Testis (tissue), 3 donors: Measurements from ENCODE around the gene VAV2. TPM values are rescaled to one million over a fixed set of nuclear protein-coding genes. Genes with fewer than 3 reads are reported as not detected.

Experiments used
- DNase-seq: peaks from one replicate; pipeline ENCODE4 v3.0.0-alpha.2; 2019
- H3K27ac ChIP-seq, 2 donors: fragments of 200-600 bp; sonication (generic); one replicate each; pipeline ENCODE4 v1.5.1; 2019
- H3K27me3 ChIP-seq: fragments of 200-600 bp; sonication (generic); one replicate; pipeline ENCODE4 v1.5.1; 2019
- H3K36me3 ChIP-seq: fragments of 200-600 bp; sonication (generic); one replicate; pipeline ENCODE4 v1.5.1; 2017; ENCODE audit warnings: low read depth; ENCODE audit errors: missing control alignments
- H3K4me1 ChIP-seq: fragments of 200-600 bp; sonication (generic); one replicate; pipeline ENCODE4 v1.5.1; 2019
- H3K4me3 ChIP-seq, 2 donors: fragments of 200-600 bp; sonication (generic); one replicate each; pipeline ENCODE4 v1.5.1; 2017 to 2019
- H3K9me3 ChIP-seq: fragments of 200-600 bp; sonication (generic); one replicate; pipeline ENCODE4 v1.5.1; 2017
- POLR2A ChIP-seq: fragments of 450-650 bp; IDR thresholded peaks from one replicate; pipeline ENCODE4 v1.6.1; 2017; ENCODE audit warnings: antibody characterized with exemption, mild to moderate bottlenecking, moderate library complexity
- WGBS, 2 donors: methylation state at CpG; one replicate each; pipeline ENCODE4 v1.1.5; 2018; 5-methylcytosine and 5-hydroxymethylcytosine counted together
- intact Hi-C: fragments of 100-400 bp; cut with DNase I; formaldehyde crosslinking; loops from one replicate; pipeline ENCODE4 v1.15.1; 2023; ENCODE audit warnings: low total_unique reads
- polyA plus RNA-seq: library from polyadenylated mRNA; stranded (reverse); fragments of 350-450 nt; fragmentation: Illumina TruSeq; extraction: RNeasy Lipid Tissue Mini Kit (QIAGEN cat#74804); gene quantifications from one replicate; pipeline ENCODE4 v1.2.3, GENCODE V29; 2014; ENCODE audit warnings: low read depth, low replicate concordance; ENCODE audit not compliant: insufficient read depth
- total RNA-seq, 2 donors: library from RNA; depleted of rRNA; stranded (reverse); fragments of >200 nt; gene quantifications; one replicate each; pipeline ENCODE4 v1.2.3, GENCODE V29; 2016
- TF ChIP-seq, protein P1 (sequence below), 3 experiments: fragments of 450-650 bp in 2 of 3; fragments of 200-600 bp in 1 of 3; sonication (generic) in 1 of 3; IDR thresholded peaks; one replicate each; pipeline ENCODE4 v1.5.1; 2016 to 2019; ENCODE audit warnings: antibody characterized with exemption in 3 of 3, mild to moderate bottlenecking in 2 of 3, moderate library complexity in 1 of 3

The VAV2 gene
- total and polyA plus RNA-seq, 3 donors from 2014 or later, result 11.0 to 14.1 (median 12.2) TPM

DNA sequence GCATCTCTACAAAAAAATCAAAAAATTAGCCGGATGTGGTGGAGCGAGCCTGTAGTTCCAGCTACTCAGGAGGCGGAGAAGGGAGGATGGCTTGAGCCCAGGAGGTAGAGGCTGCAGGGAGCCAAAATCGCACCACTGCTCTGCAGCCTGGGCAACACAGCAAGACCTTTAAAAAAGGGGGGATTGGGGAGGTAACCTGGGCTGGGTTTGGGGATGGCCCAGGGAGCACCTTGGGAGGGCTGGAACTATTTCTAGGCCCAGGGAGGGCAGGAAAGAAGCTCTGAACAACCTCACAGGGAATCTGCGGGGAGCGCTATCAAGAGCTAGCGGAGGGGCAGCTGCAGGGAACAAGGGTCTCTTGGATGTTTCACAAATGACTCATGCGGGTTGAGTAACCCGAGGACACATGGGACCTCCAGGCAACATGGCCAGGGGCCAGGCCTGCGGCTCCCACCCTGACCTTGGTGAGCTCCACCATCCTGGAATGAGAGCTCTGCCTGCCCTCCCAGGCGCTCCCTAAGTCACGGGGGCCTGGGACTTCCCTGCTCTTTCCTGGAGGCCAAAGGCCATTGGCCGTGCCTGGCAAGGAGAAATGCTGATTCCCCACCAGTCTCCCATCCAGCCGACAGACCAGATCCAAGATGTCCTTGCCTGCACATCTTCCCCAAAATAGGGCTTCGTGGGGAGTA is 277.4 kb downstream of the VAV2 start:
- no peaks in the 10 kb centered on the region for H3K9me3 ChIP-seq

DNA sequence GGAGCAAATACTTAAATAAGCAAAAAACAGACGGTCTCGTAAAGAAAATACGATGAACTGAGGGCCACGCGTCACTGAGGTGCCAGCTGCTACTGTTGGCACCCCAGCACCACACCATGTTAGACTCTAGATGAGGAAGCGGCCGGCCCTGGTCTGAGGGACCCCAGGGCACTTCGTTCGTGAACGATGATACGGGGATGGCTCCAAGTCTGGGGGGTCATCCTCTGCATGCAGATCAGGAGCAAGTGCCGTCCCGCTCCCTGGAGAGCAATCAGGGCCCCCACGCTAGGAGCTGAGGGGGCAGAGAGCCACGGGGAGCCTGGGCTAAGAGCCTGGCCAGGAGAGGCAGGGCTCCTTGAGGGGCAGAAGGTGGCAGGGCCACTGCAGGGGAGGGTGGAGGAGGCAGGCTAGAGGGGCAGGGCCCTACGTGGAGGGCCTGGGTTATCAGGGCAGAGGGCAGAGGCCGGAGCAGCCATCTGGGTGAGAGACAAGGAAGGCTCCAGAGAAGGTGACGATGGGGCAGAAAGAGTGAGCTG is 278.1 kb downstream of the VAV2 start:
- WGBS, 2 donors, result 87 to 90% methylated on average over 18 of the region's 18 CpGs
- no peak for DNase-seq

More for the DNA sequence above, 277.4 kb downstream of the VAV2 start:
- TF ChIP-seq POLR2A, result no peak
- TF ChIP-seq, protein P1, sequence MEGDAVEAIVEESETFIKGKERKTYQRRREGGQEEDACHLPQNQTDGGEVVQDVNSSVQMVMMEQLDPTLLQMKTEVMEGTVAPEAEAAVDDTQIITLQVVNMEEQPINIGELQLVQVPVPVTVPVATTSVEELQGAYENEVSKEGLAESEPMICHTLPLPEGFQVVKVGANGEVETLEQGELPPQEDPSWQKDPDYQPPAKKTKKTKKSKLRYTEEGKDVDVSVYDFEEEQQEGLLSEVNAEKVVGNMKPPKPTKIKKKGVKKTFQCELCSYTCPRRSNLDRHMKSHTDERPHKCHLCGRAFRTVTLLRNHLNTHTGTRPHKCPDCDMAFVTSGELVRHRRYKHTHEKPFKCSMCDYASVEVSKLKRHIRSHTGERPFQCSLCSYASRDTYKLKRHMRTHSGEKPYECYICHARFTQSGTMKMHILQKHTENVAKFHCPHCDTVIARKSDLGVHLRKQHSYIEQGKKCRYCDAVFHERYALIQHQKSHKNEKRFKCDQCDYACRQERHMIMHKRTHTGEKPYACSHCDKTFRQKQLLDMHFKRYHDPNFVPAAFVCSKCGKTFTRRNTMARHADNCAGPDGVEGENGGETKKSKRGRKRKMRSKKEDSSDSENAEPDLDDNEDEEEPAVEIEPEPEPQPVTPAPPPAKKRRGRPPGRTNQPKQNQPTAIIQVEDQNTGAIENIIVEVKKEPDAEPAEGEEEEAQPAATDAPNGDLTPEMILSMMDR (IDR thresholded peaks at IDR 0.05), result no peak
- Histone ChIP-seq H3K27ac (no peak overlapping the region), H3K36me3 (no peaks in the 10 kb centered on the region), H3K4me3 (no peak overlapping the region), H3K4me1 (peaks cover 14% of the 10 kb centered on the region), H3K27me3 (no peaks in the 10 kb centered on the region)
- DNase-seq, result peak; percentile 73
- intact Hi-C loops, result no loop called here
- 59 to 66% methylated on average over 11 to 15 of the region's 15 CpGs for WGBS, 2 donors

DNA sequence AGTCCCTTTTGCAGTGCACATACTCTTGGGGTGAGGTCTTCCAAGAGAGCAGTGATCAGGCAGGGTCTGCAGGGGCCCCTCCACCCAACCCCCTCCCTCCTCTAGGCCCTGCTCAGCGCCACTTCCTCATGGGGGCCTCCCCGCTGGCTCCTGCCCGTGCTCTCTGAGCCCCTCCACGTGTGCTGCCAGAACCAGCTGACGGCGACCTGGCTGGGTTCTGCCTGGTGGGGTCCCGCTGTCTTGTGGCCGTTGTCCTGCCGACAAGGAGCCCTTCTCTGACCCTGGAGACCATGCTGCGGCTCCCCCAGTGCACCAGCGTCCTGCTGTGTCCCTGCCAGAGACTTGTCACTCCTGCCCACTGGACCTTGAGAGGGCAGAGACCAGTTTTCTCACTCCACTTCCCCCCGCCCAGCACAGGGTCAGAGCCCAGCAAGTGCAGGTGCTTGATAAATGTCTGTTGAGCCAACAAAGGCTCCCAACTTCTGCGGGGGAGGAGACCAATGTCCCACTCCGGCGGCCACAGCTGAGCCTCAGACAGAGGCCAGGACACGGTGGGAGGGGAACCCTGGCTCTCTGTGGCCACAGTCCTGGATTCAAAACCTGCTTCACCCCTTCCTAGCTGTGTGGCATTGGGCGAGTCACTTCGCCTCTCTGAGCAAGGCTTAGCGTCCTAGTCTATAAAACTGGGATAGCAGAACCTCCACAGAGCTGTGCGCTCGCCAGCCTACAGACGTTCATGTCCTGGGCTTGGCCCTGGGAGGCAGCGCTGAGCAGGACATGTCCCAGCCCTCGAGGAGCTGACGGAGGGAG is 278.8 kb downstream of the VAV2 start:
- TF ChIP-seq, protein P1 (IDR thresholded peaks at IDR 0.05), result no peak
- no peak for TF ChIP-seq POLR2A
- Histone ChIP-seq H3K9me3 (no peaks in the 10 kb centered on the region), H3K27me3 (no peaks in the 10 kb centered on the region), H3K27ac (no peak overlapping the region), H3K4me1 (peaks cover 14% of the 10 kb centered on the region), H3K36me3 (no peaks in the 10 kb centered on the region), H3K4me3 (no peak overlapping the region)
- DNase-seq, result no peak
- intact Hi-C loops, result no loop called here
- 75 to 81% methylated on average over 22 to 24 of the region's 25 CpGs for WGBS, 2 donors

More for the DNA sequence above, 278.1 kb downstream of the VAV2 start:
- H3K27me3 ChIP-seq, result no peaks in the 10 kb centered on the region
- H3K9me3 ChIP-seq, result no peaks in the 10 kb centered on the region
- peaks cover 14% of the 10 kb centered on the region for H3K4me1 ChIP-seq
- no peak overlapping the region for H3K27ac ChIP-seq
- no peak overlapping the region for H3K4me3 ChIP-seq
- H3K36me3 ChIP-seq, result no peaks in the 10 kb centered on the region
- TF ChIP-seq POLR2A, result no peak
- TF ChIP-seq, protein P1 (IDR thresholded peaks at IDR 0.05), result no peak
- intact Hi-C loops, result no loop called here

DNA sequence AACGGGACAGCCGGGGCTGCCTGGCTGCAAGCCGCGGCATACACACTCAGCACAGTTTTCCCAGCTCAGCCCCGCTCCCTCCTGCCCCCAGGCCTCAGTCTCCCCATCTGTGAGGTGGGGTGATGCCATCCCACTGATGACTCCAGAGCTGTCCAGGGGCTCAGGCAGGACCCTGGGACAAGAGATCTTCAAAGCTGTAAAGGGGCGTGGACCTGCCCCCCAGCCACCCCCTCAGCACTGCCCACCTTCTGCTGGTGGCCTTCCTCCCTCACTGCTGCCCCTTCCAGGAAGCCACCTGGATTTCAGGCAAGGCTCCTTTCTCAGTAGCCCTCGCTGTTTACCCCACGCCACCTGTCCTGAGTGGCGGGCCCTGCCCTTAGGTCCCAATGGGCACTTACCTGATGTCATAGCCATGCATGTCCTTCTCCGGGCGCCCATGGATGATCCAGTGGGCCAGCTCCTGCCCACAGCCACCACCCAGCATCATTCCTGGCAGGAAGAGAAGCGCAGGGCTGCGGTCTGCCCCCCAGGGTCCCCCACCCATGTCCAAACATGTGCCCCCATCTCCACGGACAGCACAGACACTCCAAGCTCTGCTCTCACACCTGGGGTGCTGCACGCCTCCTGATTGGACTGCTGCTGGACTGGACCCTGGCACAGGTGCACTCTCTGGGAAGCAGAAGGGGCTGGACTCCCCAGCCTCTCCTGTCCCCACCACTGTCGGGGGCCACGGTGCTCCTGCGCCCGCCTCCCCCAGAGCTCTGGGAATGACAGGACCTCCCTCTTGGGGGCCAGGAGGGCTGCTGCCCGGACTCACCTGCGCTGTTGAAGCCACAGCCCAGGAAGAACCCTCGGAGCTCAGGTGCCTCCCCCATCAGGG is 279.7 kb downstream of the VAV2 start:
- no peaks in the 10 kb centered on the region for H3K9me3 ChIP-seq
- peaks cover 14% of the 10 kb centered on the region for H3K4me1 ChIP-seq
- no peak overlapping the region for H3K27ac ChIP-seq
- TF ChIP-seq POLR2A, result no peak
- TF ChIP-seq, protein P1 (IDR thresholded peaks at IDR 0.05), result no peak
- no peak overlapping the region for H3K4me3 ChIP-seq
- DNase-seq, result no peak
- no peaks in the 10 kb centered on the region for H3K27me3 ChIP-seq
- H3K36me3 ChIP-seq, result no peaks in the 10 kb centered on the region
- 91 to 95% methylated on average over 13 to 22 of the region's 22 CpGs for WGBS, 2 donors
- intact Hi-C loops, result no loop called here

Other genes starting within 250 kb of the VAV2 start
- gene BRD3OS, start 33.2 kb upstream of the VAV2 start, total RNA-seq, result 10 to 100 TPM; 18.9 to 19.0 TPM
- gene BRD3OS, start 33.2 kb upstream of the VAV2 start, polyA plus RNA-seq, result 29.5 TPM
- gene BRD3, start 75.7 kb upstream of the VAV2 start, total RNA-seq, result 10 to 100 TPM; 44.3 to 64.5 TPM
- 30.2 TPM for gene BRD3, start 75.7 kb upstream of the VAV2 start, polyA plus RNA-seq
- gene WDR5, start 143.8 kb upstream of the VAV2 start, total RNA-seq, result 10 to 100 TPM; 52.4 to 54.9 TPM
- gene WDR5, start 143.8 kb upstream of the VAV2 start, polyA plus RNA-seq, result 91.4 TPM
- not detected for gene RNU6ATAC, start 172.2 kb upstream of the VAV2 start, total RNA-seq
- not detected for gene RNU6ATAC, start 172.2 kb upstream of the VAV2 start, polyA plus RNA-seq